Activated CD4-positive, alpha-beta T cell treated with anti-CD3 and anti-CD28 coated beads, Interleukin-2, amount 50 U/mL, for 24 hours (primary cell): Measurements from ENCODE around the gene OR2T29.
"Not testable (repeated sequence)": the region's sequence is repeated elsewhere in the genome, so short reads cannot be mapped to it uniquely, and the experiment has no call there.

ENCODE experiments used
- DNase-seq, 2 donors: peaks; one replicate each; pipeline ENCODE4 v3.0.0-alpha.2; 2020; ENCODE audit warnings: low read depth in 1 of 2, low spot score in 1 of 2

OR2T29 gene

DNA sequence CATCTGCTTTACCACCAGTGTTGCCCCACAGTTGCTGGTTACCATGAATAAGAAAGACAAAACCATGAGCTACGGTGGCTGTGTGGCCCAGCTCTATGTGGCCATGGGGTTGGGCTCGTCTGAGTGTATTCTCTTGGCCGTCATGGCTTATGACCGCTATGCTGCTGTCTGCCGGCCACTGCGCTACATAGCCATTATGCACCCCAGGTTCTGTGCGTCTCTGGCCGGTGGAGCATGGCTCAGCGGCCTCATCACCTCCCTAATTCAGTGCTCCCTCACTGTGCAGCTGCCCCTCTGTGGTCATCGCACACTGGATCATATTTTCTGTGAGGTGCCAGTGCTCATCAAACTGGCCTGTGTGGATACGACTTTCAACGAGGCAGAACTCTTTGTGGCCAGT is 40.7 kb downstream of the OR2T29 start:
- DNase-seq = no peak

GRCh38 chr1:248510217-248510616 is 52.4 kb downstream of the OR2T29 start:
- not testable (repeated sequence) for DNase-seq

DNA sequence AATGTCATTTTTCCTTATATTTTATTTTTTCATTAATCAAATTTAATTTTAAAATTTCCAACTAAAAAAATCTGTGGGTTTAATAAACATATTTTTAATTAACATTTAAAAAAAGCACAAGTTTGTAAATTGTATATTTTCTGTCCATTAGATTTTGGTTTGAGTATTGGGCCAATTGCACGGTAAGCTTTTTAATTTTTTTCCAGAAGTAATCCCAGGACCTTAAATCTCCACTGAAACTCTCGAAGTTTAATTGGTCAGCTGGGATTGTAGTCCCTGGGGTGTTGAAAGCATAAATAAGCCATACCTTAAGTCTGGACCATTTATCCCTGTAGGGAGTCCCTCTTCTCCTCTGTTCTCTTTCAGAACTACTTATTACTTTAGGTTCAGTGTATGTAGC is 54.8 kb downstream of the OR2T29 start, which contains the start of gene OR2G6:
Gene OR2G6, plus strand, starts transcription at position 301 of the 400 bp plus-strand sequence. CDS start 13,574 bp downstream, outside the sequence.
- not testable (repeated sequence) for DNase-seq
